K562 (cell line): Measurements from ENCODE around the gene TK1.

ENCODE experiments used
- CSDE1 ChIP-seq, 2 experiments: fragments of 450-650 bp; IDR thresholded peaks; 2 replicates each; pipeline ENCODE4 v1.6.1; 2016; ENCODE audit warnings: mild to moderate bottlenecking in 1 of 2
- DDX20 ChIP-seq: fragments of 450-650 bp; IDR thresholded peaks from 2 replicates; pipeline ENCODE4 v1.6.1; 2016; ENCODE audit warnings: missing genetic modification characterization, low read depth, mild to moderate bottlenecking, missing compliant biosample characterization, moderate library complexity
- ETV6 ChIP-seq, 3 experiments: fragments of 150-350 bp in 1 of 3; sonication (generic) in 1 of 3; formaldehyde crosslinking in 1 of 3; IDR thresholded peaks; 2 replicates each; pipeline versions ENCODE4 v1.6.1 to v1.8.0; 2014 to 2022; ENCODE audit warnings: borderline replicate concordance in 2 of 3, low read depth in 2 of 3, antibody characterized with exemption in 1 of 3, low read length in 1 of 3, mild to moderate bottlenecking in 1 of 3, missing genetic modification reagents in 1 of 3
- FOXP1 ChIP-seq: sonication (generic); formaldehyde crosslinking; IDR thresholded peaks from 2 replicates; pipeline ENCODE4 v1.8.0; 2022; ENCODE audit warnings: mild to moderate bottlenecking, missing genetic modification reagents
- HCFC1 ChIP-seq: IDR thresholded peaks from 2 replicates; pipeline ENCODE4 v1.6.1; 2012; ENCODE audit warnings: low read depth, low read length, improper control_type of control experiment
- NFATC3 ChIP-seq: fragments of 450-650 bp; IDR thresholded peaks from 2 replicates; pipeline ENCODE4 v1.6.1; 2017; ENCODE audit warnings: mild to moderate bottlenecking
- ZNF217 ChIP-seq: sonication (generic); formaldehyde crosslinking; IDR thresholded peaks from 2 replicates; pipeline ENCODE4 v1.8.0; 2022; ENCODE audit warnings: mild to moderate bottlenecking, missing genetic modification reagents
- ZNF282 ChIP-seq: sonication (generic); formaldehyde crosslinking; IDR thresholded peaks from 2 replicates; pipeline ENCODE4 v1.8.1; 2023; ENCODE audit warnings: missing genetic modification reagents
- ZNF324 ChIP-seq: fragments of 250-450 bp; sonication (Bioruptor Pico); IDR thresholded peaks from 2 replicates; pipeline ENCODE4 v1.4.0; 2020; ENCODE audit warnings: mild to moderate bottlenecking
- TF ChIP-seq, protein P1 (sequence below), 3 experiments: IDR thresholded peaks in 2 of 3; conservative IDR thresholded peaks in 1 of 3; 2 replicates each; pipeline ENCODE4 v1.5.1; 2011 to 2012; ENCODE audit warnings: low read length in 3 of 3, mild to moderate bottlenecking in 3 of 3, control low read depth in 2 of 3, improper control_type of control experiment in 1 of 3, inconsistent platforms in 1 of 3, low read depth in 1 of 3, mixed read lengths in 1 of 3, moderate library complexity in 1 of 3; ENCODE audit not compliant: insufficient read depth in 2 of 3

GRCh38 chr17:78214706-78215061 lies 27.8 kb upstream of the TK1 start:
- TF ChIP-seq DDX20 (tag) (no peak), NFATC3 (no peak), ZNF217 (CRISPR knock-in tag) (no peak), FOXP1 (CRISPR knock-in tag) (no peak), HCFC1 (no peak), ZNF324 (no peak), ZNF282 (CRISPR knock-in tag) (no peak), ETV6 (IDR thresholded peaks at IDR 0.05; ENCODE audit: borderline replicate concordance in 1 of 2, low read depth in 2 of 2, low read length in 1 of 2) (no peak), ETV6 (CRISPR knock-in tag; IDR thresholded peaks at IDR 0.05; ENCODE audit: borderline replicate concordance) (no peak), CSDE1 (IDR thresholded peaks at IDR 0.05) (no peak)
- TF ChIP-seq, protein P1, sequence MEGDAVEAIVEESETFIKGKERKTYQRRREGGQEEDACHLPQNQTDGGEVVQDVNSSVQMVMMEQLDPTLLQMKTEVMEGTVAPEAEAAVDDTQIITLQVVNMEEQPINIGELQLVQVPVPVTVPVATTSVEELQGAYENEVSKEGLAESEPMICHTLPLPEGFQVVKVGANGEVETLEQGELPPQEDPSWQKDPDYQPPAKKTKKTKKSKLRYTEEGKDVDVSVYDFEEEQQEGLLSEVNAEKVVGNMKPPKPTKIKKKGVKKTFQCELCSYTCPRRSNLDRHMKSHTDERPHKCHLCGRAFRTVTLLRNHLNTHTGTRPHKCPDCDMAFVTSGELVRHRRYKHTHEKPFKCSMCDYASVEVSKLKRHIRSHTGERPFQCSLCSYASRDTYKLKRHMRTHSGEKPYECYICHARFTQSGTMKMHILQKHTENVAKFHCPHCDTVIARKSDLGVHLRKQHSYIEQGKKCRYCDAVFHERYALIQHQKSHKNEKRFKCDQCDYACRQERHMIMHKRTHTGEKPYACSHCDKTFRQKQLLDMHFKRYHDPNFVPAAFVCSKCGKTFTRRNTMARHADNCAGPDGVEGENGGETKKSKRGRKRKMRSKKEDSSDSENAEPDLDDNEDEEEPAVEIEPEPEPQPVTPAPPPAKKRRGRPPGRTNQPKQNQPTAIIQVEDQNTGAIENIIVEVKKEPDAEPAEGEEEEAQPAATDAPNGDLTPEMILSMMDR (IDR thresholded peaks at IDR 0.05 in 2 of 3, conservative IDR thresholded peaks at IDR 0.05 in 1 of 3; ENCODE audit: insufficient read depth in 2 of 3, low read depth in 1 of 3, low read length in 3 of 3): no peak
